ENCODE measurements around the gene SCCPDH.
"Not testable (repeated sequence)": the region's sequence is repeated elsewhere in the genome, so short reads cannot be mapped to it uniquely, and the experiment has no call there.

SCCPDH gene

GRCh38 chr1:246711548-246712003, 12.6 kb upstream of the SCCPDH start:
- H3K4me3 ChIP-seq (ENCODE audit: low read depth, low read length): no peak overlapping the region
- no peak for TF ChIP-seq CTCF (IDR thresholded peaks at IDR 0.05; ENCODE audit: insufficient read depth, low read length, missing control alignments)
- ChIA-PET POLR2A (no interaction called here), CTCF (no interaction called here)
- no peak for DNase-seq (ENCODE audit: low read depth, low spot score)

GRCh38 chr1:246712428-246712827, 11.8 kb upstream of the SCCPDH start:
- POLR2A ChIA-PET; DNase-seq (ENCODE audit: low read depth, low spot score); CTCF ChIA-PET; H3K4me3 ChIP-seq (ENCODE audit: low read depth, low read length): not testable (repeated sequence)

GRCh38 chr1:246719361-246719760, 4.8 kb upstream of the SCCPDH start:
- CTCF ChIA-PET; DNase-seq (ENCODE audit: low read depth, low spot score); H3K4me3 ChIP-seq (ENCODE audit: low read depth, low read length); POLR2A ChIA-PET: not testable (repeated sequence)

GRCh38 chr1:246720814-246721213, 3.4 kb upstream of the SCCPDH start:
- DNase-seq (ENCODE audit: low read depth, low spot score); H3K4me3 ChIP-seq (ENCODE audit: low read depth, low read length); POLR2A ChIA-PET; CTCF ChIA-PET: not testable (repeated sequence)

GRCh38 chr1:246722720-246723119, 1.5 kb upstream of the SCCPDH start:
- no peak for TF ChIP-seq CTCF (IDR thresholded peaks at IDR 0.05; ENCODE audit: insufficient read depth, low read length, missing control alignments)
- CTCF ChIA-PET: interaction anchor here (1.5 to 2.0 kb wide), 2 partner anchors 13 to 30 kb away, joined by 4 to 8 read pairs; no protein-coding TSS in a partner anchor
- no peak overlapping the region for H3K4me3 ChIP-seq (ENCODE audit: low read depth, low read length)
- no peak for DNase-seq (ENCODE audit: low read depth, low spot score)
- POLR2A ChIA-PET: no interaction called here

GRCh38 chr1:246724731-246725095, 504 bp downstream of the SCCPDH start:
- no peak for DNase-seq (ENCODE audit: low read depth, low spot score)
- peak overlapping the region; percentile 78 for H3K4me3 ChIP-seq (ENCODE audit: low read depth, low read length)
- ChIA-PET CTCF (interaction anchor here (0.8 to 2.4 kb wide), 5 partner anchors 16 to 35 kb away, joined by 3 to 20 read pairs (median 8); no protein-coding TSS in a partner anchor), POLR2A (no interaction called here)
- TF ChIP-seq CTCF (IDR thresholded peaks at IDR 0.05; ENCODE audit: insufficient read depth, low read length, missing control alignments): no peak

- ChIA-PET CTCF (interaction anchor here (1.8 to 2.4 kb wide), 3 partner anchors 28 to 36 kb away, joined by 6 to 20 read pairs (median 8); no protein-coding TSS in a partner anchor), POLR2A (no interaction called here)
- TF ChIP-seq CTCF (IDR thresholded peaks at IDR 0.05; ENCODE audit: insufficient read depth, low read length, missing control alignments): no peak
- DNase-seq (ENCODE audit: low read depth, low spot score): no peak
- peak overlapping the region; percentile 78 for H3K4me3 ChIP-seq (ENCODE audit: low read depth, low read length)
These were observed 982 bp downstream of the SCCPDH start for GRCh38 chr1:246725191-246725590.

GRCh38 chr1:246726255-246726679, 2.1 kb downstream of the SCCPDH start:
- no peak for DNase-seq (ENCODE audit: low read depth, low spot score)
- no peak for TF ChIP-seq CTCF (IDR thresholded peaks at IDR 0.05; ENCODE audit: insufficient read depth, low read length, missing control alignments)
- CTCF ChIA-PET: interaction anchor here (0.5 to 1.4 kb wide), 3 partner anchors 11 to 36 kb away, joined by 3 read pairs; no protein-coding TSS in a partner anchor
- H3K4me3 ChIP-seq (ENCODE audit: low read depth, low read length): no peak overlapping the region
- POLR2A ChIA-PET: no interaction called here

Measured in AG04449 (cell line).